GM13977 (cell line): ENCODE data around the gene ZFAND3.

ENCODE experiments used
- DNase-seq: peaks from one replicate; pipeline ENCODE4 v3.0.0; 2012; ENCODE audit warnings: low spot score
- in situ Hi-C: fragments of 300-500 bp; cut with MboI; formaldehyde crosslinking; loops from one replicate; pipeline ENCODE4 v1.12.0; 2022; ENCODE audit warnings: low sequenced_read_pairs, low pct_unique_long_range_greater_than_20kb, mixed read lengths, inconsistent platforms; ENCODE audit not compliant: unreplicated experiment
- TF ChIP-seq, protein P1 (sequence below): IDR thresholded peaks from 2 replicates; pipeline ENCODE4 v1.5.1; 2012; ENCODE audit warnings: mild to moderate bottlenecking, control low read depth; ENCODE audit not compliant: insufficient read depth; ENCODE audit errors: extremely low read depth, missing control alignments

ZFAND3 gene

DNA sequence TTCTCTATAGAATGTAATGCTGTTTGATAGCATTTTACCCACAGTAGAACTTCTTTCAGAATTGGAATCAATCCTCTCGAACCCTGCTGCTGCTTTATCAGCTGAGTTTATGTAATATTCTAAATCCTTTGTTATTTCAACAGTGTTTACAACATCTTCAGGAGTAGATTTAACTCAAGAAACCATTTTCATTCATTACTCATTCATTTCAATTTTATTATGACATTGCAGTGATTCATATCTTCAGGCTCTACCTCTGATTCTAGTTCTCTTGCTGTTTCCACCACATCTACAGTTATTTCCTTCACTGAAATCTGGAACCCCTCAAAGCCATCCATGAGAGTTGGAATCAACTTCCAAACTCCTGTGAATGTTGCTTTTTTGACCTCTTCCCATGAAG is 93.7 kb downstream of the ZFAND3 start:
- no peak for DNase-seq
- TF ChIP-seq, protein P1, sequence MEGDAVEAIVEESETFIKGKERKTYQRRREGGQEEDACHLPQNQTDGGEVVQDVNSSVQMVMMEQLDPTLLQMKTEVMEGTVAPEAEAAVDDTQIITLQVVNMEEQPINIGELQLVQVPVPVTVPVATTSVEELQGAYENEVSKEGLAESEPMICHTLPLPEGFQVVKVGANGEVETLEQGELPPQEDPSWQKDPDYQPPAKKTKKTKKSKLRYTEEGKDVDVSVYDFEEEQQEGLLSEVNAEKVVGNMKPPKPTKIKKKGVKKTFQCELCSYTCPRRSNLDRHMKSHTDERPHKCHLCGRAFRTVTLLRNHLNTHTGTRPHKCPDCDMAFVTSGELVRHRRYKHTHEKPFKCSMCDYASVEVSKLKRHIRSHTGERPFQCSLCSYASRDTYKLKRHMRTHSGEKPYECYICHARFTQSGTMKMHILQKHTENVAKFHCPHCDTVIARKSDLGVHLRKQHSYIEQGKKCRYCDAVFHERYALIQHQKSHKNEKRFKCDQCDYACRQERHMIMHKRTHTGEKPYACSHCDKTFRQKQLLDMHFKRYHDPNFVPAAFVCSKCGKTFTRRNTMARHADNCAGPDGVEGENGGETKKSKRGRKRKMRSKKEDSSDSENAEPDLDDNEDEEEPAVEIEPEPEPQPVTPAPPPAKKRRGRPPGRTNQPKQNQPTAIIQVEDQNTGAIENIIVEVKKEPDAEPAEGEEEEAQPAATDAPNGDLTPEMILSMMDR = no peak
- in situ Hi-C loops = no loop called here

GRCh38 chr6:37915463-37915862 is 95.9 kb downstream of the ZFAND3 start:
- in situ Hi-C loops = no loop called here
- no peak for DNase-seq
- TF ChIP-seq, protein P1 = no peak

DNA sequence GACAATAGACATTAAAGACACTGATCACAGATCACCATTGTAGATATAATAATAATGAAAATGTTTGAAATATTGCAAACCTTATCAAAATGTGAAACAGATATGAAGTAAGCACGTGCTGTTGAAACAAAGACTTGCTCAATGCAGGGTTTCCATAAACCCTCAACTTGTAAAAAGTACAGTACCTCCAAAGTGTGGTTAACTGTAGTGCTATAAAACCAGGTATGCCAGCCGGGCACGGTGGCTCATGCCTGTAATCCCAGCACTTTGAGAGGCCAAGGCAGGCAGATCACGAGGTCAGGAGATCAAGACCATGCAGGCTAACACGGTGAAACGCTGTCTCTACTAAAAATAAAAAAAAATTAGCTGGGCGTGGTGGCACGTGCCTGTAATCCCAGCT is 96.6 kb downstream of the ZFAND3 start:
- in situ Hi-C loops = no loop called here
- TF ChIP-seq, protein P1 = no peak
- no peak for DNase-seq

DNA sequence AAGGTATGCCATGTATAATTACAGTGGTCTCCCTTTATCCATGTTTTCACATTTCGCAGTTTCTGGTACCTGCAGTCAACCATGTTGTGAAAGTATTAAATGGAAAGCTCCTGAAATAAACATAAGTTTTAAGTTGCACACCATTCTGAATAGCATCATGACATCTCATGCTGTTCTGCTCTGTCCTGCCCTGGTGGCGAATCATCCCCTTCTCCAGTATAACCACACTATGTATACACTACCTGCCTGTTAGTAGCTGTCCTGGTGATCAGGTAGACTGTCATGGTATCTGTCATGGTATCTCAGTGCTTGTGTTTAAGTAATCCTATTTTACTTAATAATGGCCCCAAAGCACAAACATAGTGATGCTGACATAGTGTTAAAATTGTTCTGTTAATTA is 97.1 kb downstream of the ZFAND3 start:
- DNase-seq = no peak
- in situ Hi-C loops = no loop called here
- TF ChIP-seq, protein P1 = no peak

GRCh38 chr6:37917566-37917965 is 98.0 kb downstream of the ZFAND3 start:
- DNase-seq = no peak
- TF ChIP-seq, protein P1 = no peak
- in situ Hi-C loops = no loop called here

GRCh38 chr6:37919417-37920157 is 100.1 kb downstream of the ZFAND3 start:
- no peak for DNase-seq
- TF ChIP-seq, protein P1 = no peak
- in situ Hi-C loops = no loop called here
